Measurements from ENCODE around the gene USP16. TPM values are rescaled to one million over a fixed set of nuclear protein-coding genes. Genes with fewer than 3 reads are reported as not detected.
"Not testable (repeated sequence)": the region's sequence is repeated elsewhere in the genome, so short reads cannot be mapped to it uniquely, and the experiment has no call there.

Gene USP16
- total and polyA plus RNA-seq, 5 donors = 21.7 to 41.3 (median 33.6) TPM

- ATAC-seq = no peak
Observed at GRCh38 chr21:29005696-29006095, 18.8 kb upstream of the USP16 start.

GRCh38 chr21:29007135-29007534 lies 17.3 kb upstream of the USP16 start:
- H3K27ac ChIP-seq (ENCODE audit: low read length) = no peak overlapping the region
- intact Hi-C loops (cut with DNase I) = no loop called here
- DNase-seq (no peak), ATAC-seq (no peak)
- WGBS = 91% methylated on average over 3 of the region's 3 CpGs
- H3K27me3 ChIP-seq (ENCODE audit: control insufficient read depth, insufficient read depth) = no peaks in the 10 kb centered on the region
- no peaks in the 10 kb centered on the region for H3K9me3 ChIP-seq (ENCODE audit: control insufficient read depth, low read length)
- H3K4me3 ChIP-seq (ENCODE audit: low read length) = no peak overlapping the region
- H3K4me1 ChIP-seq (ENCODE audit: control insufficient read depth, insufficient read depth, low read length) = no peaks in the 10 kb centered on the region

More at GRCh38 chr21:29005696-29006095, 18.8 kb upstream of the USP16 start:
- 92% methylated on average over 6 of the region's 6 CpGs for WGBS
- no peaks in the 10 kb centered on the region for H3K4me1 ChIP-seq (ENCODE audit: control insufficient read depth, insufficient read depth, low read length)
- no peak overlapping the region for H3K4me3 ChIP-seq (ENCODE audit: low read length)
- no peak overlapping the region for H3K27ac ChIP-seq (ENCODE audit: low read length)
- intact Hi-C loops (cut with DNase I) = no loop called here
- no peaks in the 10 kb centered on the region for H3K9me3 ChIP-seq (ENCODE audit: control insufficient read depth, low read length)
- no peaks in the 10 kb centered on the region for H3K27me3 ChIP-seq (ENCODE audit: control insufficient read depth, insufficient read depth)
- DNase-seq = no peak

- Histone ChIP-seq H3K4me3 (ENCODE audit: low read length) (no peak overlapping the region), H3K9me3 (ENCODE audit: control insufficient read depth, low read length) (no peaks in the 10 kb centered on the region), H3K4me1 (ENCODE audit: control insufficient read depth, insufficient read depth, low read length) (no peaks in the 10 kb centered on the region), H3K27me3 (ENCODE audit: control insufficient read depth, insufficient read depth) (no peaks in the 10 kb centered on the region), H3K27ac (ENCODE audit: low read length) (no peak overlapping the region)
- intact Hi-C loops (cut with DNase I) = no loop called here
- WGBS = 73% methylated on average over 3 of the region's 3 CpGs
- ATAC-seq (no peak), DNase-seq (no peak)
Observed at GRCh38 chr21:29007810-29008209, 16.7 kb upstream of the USP16 start.

- ATAC-seq = no peak
- 79% methylated on average over 3 of the region's 3 CpGs for WGBS
Observed at GRCh38 chr21:29008367-29008766, 16.1 kb upstream of the USP16 start.

GRCh38 chr21:29011236-29011635 lies 13.2 kb upstream of the USP16 start:
- ATAC-seq; H3K4me3 ChIP-seq (ENCODE audit: low read length); intact Hi-C loops (cut with DNase I); H3K27ac ChIP-seq (ENCODE audit: low read length); H3K4me1 ChIP-seq (ENCODE audit: control insufficient read depth, insufficient read depth, low read length); H3K9me3 ChIP-seq (ENCODE audit: control insufficient read depth, low read length); H3K27me3 ChIP-seq (ENCODE audit: control insufficient read depth, insufficient read depth): not testable (repeated sequence)
- WGBS = 96% methylated on average over 18 of the region's 30 CpGs
- peak in 1 of 3 donors; percentile 45 for DNase-seq

More at GRCh38 chr21:29008367-29008766, 16.1 kb upstream of the USP16 start:
- Histone ChIP-seq H3K4me1 (ENCODE audit: control insufficient read depth, insufficient read depth, low read length) (no peaks in the 10 kb centered on the region), H3K27ac (ENCODE audit: low read length) (no peak overlapping the region), H3K4me3 (ENCODE audit: low read length) (no peak overlapping the region), H3K27me3 (ENCODE audit: control insufficient read depth, insufficient read depth) (no peaks in the 10 kb centered on the region), H3K9me3 (ENCODE audit: control insufficient read depth, low read length) (no peaks in the 10 kb centered on the region)
- DNase-seq = no peak
- intact Hi-C loops (cut with DNase I) = no loop called here

- no peak for ATAC-seq
- intact Hi-C loops (cut with DNase I) = no loop called here
- Histone ChIP-seq H3K27me3 (ENCODE audit: control insufficient read depth, insufficient read depth) (no peaks in the 10 kb centered on the region), H3K27ac (ENCODE audit: low read length) (no peak overlapping the region), H3K4me3 (ENCODE audit: low read length) (peak overlapping the region; percentile 54), H3K9me3 (ENCODE audit: control insufficient read depth, low read length) (no peaks in the 10 kb centered on the region), H3K4me1 (ENCODE audit: control insufficient read depth, insufficient read depth, low read length) (peaks cover 3% of the 10 kb centered on the region)
- no peak for DNase-seq
- WGBS = 66% methylated on average over 6 of the region's 6 CpGs
Observed at GRCh38 chr21:29017639-29018237, 6.7 kb upstream of the USP16 start.

GRCh38 chr21:29018540-29018939 lies 5.9 kb upstream of the USP16 start:
- Histone ChIP-seq H3K27me3 (ENCODE audit: control insufficient read depth, insufficient read depth) (no peaks in the 10 kb centered on the region), H3K27ac (ENCODE audit: low read length) (peak overlapping the region; percentile 65), H3K4me1 (ENCODE audit: control insufficient read depth, insufficient read depth, low read length) (peaks cover 3% of the 10 kb centered on the region), H3K9me3 (ENCODE audit: control insufficient read depth, low read length) (no peaks in the 10 kb centered on the region), H3K4me3 (ENCODE audit: low read length) (peak overlapping the region; percentile 54)
- WGBS = 10% methylated on average over 12 of the region's 12 CpGs
- peak in 1 of 2 donors; percentile 56 for ATAC-seq
- intact Hi-C loops (cut with DNase I) = no loop called here
- DNase-seq = no peak

- Histone ChIP-seq H3K27me3 (ENCODE audit: control insufficient read depth, insufficient read depth) (no peaks in the 10 kb centered on the region), H3K9me3 (ENCODE audit: control insufficient read depth, low read length) (no peaks in the 10 kb centered on the region), H3K4me3 (ENCODE audit: low read length) (no peak overlapping the region), H3K4me1 (ENCODE audit: control insufficient read depth, insufficient read depth, low read length) (peaks cover 3% of the 10 kb centered on the region), H3K27ac (ENCODE audit: low read length) (no peak overlapping the region)
- DNase-seq = no peak
- no peak for ATAC-seq
- WGBS = 79% methylated on average over 4 of the region's 4 CpGs
- intact Hi-C loops (cut with DNase I) = no loop called here
Observed at GRCh38 chr21:29022166-29022565, 2.3 kb upstream of the USP16 start.

- DNase-seq = no peak
- intact Hi-C loops (cut with DNase I) = no loop called here
- Histone ChIP-seq H3K27ac (ENCODE audit: low read length) (peak overlapping the region; percentile 88), H3K4me3 (ENCODE audit: low read length) (peak overlapping the region; percentile 86), H3K9me3 (ENCODE audit: control insufficient read depth, low read length) (no peaks in the 10 kb centered on the region), H3K27me3 (ENCODE audit: control insufficient read depth, insufficient read depth) (no peaks in the 10 kb centered on the region), H3K4me1 (ENCODE audit: control insufficient read depth, insufficient read depth, low read length) (no peaks in the 10 kb centered on the region)
- WGBS = 3% methylated on average over 6 of the region's 6 CpGs
- no peak for ATAC-seq
Observed at GRCh38 chr21:29025328-29025713, 853 bp downstream of the USP16 start.

- intact Hi-C loops (cut with DNase I) = no loop called here
- DNase-seq (no peak), ATAC-seq (no peak)
- Histone ChIP-seq H3K9me3 (ENCODE audit: control insufficient read depth, low read length) (no peaks in the 10 kb centered on the region), H3K27me3 (ENCODE audit: control insufficient read depth, insufficient read depth) (no peaks in the 10 kb centered on the region), H3K4me1 (ENCODE audit: control insufficient read depth, insufficient read depth, low read length) (no peaks in the 10 kb centered on the region), H3K27ac (ENCODE audit: low read length) (no peak overlapping the region), H3K4me3 (ENCODE audit: low read length) (no peak overlapping the region)
- 88% methylated on average over 1 of the region's 1 CpG for WGBS
Observed at GRCh38 chr21:29029524-29029923, 5.1 kb downstream of the USP16 start.

- DNase-seq (no peak), ATAC-seq (no peak)
- Histone ChIP-seq H3K4me1 (ENCODE audit: control insufficient read depth, insufficient read depth, low read length) (no peaks in the 10 kb centered on the region), H3K27me3 (ENCODE audit: control insufficient read depth, insufficient read depth) (no peaks in the 10 kb centered on the region), H3K27ac (ENCODE audit: low read length) (no peak overlapping the region), H3K9me3 (ENCODE audit: control insufficient read depth, low read length) (no peaks in the 10 kb centered on the region), H3K4me3 (ENCODE audit: low read length) (no peak overlapping the region)
- intact Hi-C loops (cut with DNase I) = no loop called here
- WGBS = 86% methylated on average over 1 of the region's 1 CpG
Observed at GRCh38 chr21:29030909-29031308, 6.4 kb downstream of the USP16 start.

- DNase-seq = no peak
- no peak for ATAC-seq
- intact Hi-C loops (cut with DNase I) = no loop called here
- Histone ChIP-seq H3K4me3 (ENCODE audit: low read length) (no peak overlapping the region), H3K27me3 (ENCODE audit: control insufficient read depth, insufficient read depth) (no peaks in the 10 kb centered on the region), H3K9me3 (ENCODE audit: control insufficient read depth, low read length) (no peaks in the 10 kb centered on the region), H3K4me1 (ENCODE audit: control insufficient read depth, insufficient read depth, low read length) (no peaks in the 10 kb centered on the region), H3K27ac (ENCODE audit: low read length) (no peak overlapping the region)
- 65% methylated on average over 4 of the region's 4 CpGs for WGBS
Observed at GRCh38 chr21:29033301-29033700, 8.8 kb downstream of the USP16 start.

Data from right cardiac atrium (tissue), 5 donors.